Tibial nerve (tissue), 4 donors: Measurements from ENCODE around the gene ABHD17A.

Experiments used
- EP300 ChIP-seq, 2 donors: sonication (generic); formaldehyde crosslinking; IDR thresholded peaks; one replicate each; pipeline ENCODE4 v1.6.1; 2017; ENCODE audit warnings: antibody characterized with exemption in 2 of 2, mild to moderate bottlenecking in 1 of 2
- POLR2A ChIP-seq, 2 donors: fragments of 450-650 bp; IDR thresholded peaks; one replicate each; pipeline ENCODE4 v1.6.1; 2017; ENCODE audit warnings: antibody characterized with exemption in 2 of 2, mild to moderate bottlenecking in 2 of 2, moderate library complexity in 2 of 2
- TF ChIP-seq, protein P1 (sequence below), 5 experiments: fragments of 200-600 bp in 3 of 5; fragments of 450-650 bp in 2 of 5; sonication (generic) in 3 of 5; IDR thresholded peaks; one replicate each; pipeline ENCODE4 v1.5.1; 2016 to 2019; ENCODE audit warnings: antibody characterized with exemption in 5 of 5, mild to moderate bottlenecking in 3 of 5, moderate library complexity in 2 of 5

DNA sequence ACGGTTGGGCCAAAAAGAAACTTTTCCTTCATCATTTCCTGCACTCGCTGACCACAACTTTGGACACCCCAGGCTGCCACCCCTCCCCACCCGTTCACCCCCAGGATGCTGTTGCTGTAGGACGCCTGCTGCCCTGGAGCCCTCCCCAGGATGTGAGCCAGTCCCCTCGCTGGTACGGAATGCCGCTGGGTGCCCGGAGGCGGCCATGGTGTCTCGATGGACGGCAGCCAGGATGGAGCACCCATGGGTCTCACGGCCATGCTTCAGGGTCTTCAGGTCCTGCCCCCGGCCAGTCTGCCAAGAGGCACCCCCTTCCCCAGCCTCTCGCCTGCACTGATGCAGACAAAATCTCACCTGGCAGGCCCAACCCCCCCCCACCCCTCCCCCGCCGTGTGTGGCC is 40.2 kb upstream of the ABHD17A start:
- TF ChIP-seq, protein P1, sequence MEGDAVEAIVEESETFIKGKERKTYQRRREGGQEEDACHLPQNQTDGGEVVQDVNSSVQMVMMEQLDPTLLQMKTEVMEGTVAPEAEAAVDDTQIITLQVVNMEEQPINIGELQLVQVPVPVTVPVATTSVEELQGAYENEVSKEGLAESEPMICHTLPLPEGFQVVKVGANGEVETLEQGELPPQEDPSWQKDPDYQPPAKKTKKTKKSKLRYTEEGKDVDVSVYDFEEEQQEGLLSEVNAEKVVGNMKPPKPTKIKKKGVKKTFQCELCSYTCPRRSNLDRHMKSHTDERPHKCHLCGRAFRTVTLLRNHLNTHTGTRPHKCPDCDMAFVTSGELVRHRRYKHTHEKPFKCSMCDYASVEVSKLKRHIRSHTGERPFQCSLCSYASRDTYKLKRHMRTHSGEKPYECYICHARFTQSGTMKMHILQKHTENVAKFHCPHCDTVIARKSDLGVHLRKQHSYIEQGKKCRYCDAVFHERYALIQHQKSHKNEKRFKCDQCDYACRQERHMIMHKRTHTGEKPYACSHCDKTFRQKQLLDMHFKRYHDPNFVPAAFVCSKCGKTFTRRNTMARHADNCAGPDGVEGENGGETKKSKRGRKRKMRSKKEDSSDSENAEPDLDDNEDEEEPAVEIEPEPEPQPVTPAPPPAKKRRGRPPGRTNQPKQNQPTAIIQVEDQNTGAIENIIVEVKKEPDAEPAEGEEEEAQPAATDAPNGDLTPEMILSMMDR (IDR thresholded peaks at IDR 0.05): no peak
- TF ChIP-seq POLR2A (IDR thresholded peaks at IDR 0.05): no peak
- no peak for TF ChIP-seq EP300 (IDR thresholded peaks at IDR 0.05)
